ENCODE measurements around the gene HTR1D. TPM values are rescaled to one million over a fixed set of nuclear protein-coding genes. Genes with fewer than 3 reads are reported as not detected.
A peak's percentile ranks its signal among the peaks of the same experiment; 100 is the strongest.

The HTR1D gene
- total and polyA plus RNA-seq, 8 donors: 0.07 to 0.26 (median 0.16) TPM

DNA sequence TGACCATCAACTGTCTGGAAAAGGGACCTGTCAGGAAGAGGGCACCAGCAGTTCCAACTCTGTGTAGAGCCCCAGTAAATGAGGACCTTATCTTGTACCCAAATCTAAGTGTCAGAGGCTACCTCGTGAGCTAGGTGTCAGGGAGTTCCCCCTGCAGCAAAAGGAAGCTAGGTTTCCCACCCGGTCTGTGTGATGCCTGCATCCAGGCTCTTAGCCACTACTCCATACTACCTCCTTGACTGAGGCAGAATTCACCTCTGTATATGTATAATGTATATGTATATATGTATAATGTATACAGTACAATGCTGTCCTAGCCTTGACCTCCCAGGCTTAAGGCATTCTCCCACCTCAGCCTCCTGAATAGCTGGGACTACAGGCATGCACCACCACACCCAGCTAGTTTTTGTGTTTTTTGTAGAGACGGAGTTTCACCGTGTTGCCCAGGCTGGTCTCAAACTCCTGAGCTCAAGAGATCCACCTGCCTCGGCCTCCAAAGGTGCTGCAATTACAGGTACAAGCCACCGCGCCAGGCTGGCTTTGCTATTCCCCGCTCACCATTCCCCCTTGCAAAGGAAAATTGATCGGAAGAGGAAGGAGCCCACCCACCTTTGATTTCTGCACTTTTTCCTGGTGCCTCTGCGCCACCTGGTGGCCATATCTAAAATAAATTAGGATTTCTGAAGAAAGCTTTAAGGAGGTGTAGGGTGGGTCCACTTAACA lies 32.9 kb downstream of the HTR1D start:
- peak; percentile 72 for ATAC-seq
- Histone ChIP-seq H3K36me3 (no peaks in the 10 kb centered on the region), H3K4me3 (no peak overlapping the region), H3K9me3 (no peaks in the 10 kb centered on the region), H3K27me3 (no peaks in the 10 kb centered on the region), H3K4me1 (peaks cover 0 to 7% of the 10 kb centered on the region in 2 donors), H3K27ac (no peak overlapping the region)
- intact Hi-C loops (cut with DNase I): loop anchor here in 1 of 2 donors (2.0 to 10.0 kb wide), 2 partner anchors 86 to 210 kb away; partner anchors contain the start of gene LACTBL1
- DNase-seq: peak in 1 of 4 donors; percentile 58
- TF ChIP-seq, protein P1, sequence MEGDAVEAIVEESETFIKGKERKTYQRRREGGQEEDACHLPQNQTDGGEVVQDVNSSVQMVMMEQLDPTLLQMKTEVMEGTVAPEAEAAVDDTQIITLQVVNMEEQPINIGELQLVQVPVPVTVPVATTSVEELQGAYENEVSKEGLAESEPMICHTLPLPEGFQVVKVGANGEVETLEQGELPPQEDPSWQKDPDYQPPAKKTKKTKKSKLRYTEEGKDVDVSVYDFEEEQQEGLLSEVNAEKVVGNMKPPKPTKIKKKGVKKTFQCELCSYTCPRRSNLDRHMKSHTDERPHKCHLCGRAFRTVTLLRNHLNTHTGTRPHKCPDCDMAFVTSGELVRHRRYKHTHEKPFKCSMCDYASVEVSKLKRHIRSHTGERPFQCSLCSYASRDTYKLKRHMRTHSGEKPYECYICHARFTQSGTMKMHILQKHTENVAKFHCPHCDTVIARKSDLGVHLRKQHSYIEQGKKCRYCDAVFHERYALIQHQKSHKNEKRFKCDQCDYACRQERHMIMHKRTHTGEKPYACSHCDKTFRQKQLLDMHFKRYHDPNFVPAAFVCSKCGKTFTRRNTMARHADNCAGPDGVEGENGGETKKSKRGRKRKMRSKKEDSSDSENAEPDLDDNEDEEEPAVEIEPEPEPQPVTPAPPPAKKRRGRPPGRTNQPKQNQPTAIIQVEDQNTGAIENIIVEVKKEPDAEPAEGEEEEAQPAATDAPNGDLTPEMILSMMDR (IDR thresholded peaks at IDR 0.05): peak; percentile 60 to 88

DNA sequence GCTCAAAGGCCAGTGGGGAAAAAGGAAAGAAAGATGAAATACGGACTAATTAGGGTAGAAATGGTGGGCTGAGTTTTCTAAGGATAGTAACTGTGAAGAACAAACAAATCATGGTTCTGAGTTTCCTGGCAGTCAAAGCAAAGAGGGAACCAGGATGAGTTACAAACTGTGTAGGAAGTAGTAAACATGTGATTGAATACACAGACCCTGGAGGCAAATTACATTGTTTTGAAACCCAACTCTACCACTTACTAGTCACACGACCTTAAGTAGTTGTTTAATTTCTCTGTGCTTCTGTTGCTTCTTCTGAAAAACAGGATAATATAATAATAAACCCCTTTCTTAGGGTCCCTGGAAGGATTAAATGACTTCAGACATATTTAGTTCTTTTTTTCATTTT lies 37.4 kb downstream of the HTR1D start:
- Histone ChIP-seq H3K36me3 (no peaks in the 10 kb centered on the region), H3K27me3 (peaks cover 0 to 30% of the 10 kb centered on the region in 2 donors), H3K4me3 (no peak overlapping the region), H3K9me3 (no peaks in the 10 kb centered on the region), H3K27ac (no peak overlapping the region), H3K4me1 (peaks cover 5 to 32% of the 10 kb centered on the region in 2 donors)
- TF ChIP-seq, protein P1 (IDR thresholded peaks at IDR 0.05): no peak
- ATAC-seq: no peak
- intact Hi-C loops (cut with DNase I): loop anchor here in 1 of 2 donors (10.0 kb wide), 1 partner anchor 205 kb away; the partner anchor contains the start of gene LACTBL1
- no peak for DNase-seq

DNA sequence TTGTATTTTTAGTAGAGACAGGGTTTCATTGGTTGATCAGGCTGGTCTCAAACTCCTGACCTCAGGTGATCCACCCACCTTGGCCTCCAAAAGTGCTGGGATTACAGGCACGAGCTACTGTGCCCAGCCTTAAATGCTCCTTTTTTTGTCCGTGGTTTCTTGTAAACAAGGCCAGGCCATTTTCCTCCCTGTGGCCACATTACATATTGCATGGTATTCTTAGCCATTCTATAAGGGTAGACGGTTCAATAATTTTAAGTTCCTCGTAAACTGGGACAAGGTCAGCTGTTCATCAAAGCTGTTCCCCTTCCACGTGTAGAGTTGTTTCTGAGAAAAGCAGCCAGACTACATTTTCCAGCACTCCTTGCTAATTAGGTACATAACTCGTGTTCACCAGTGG lies 38.4 kb downstream of the HTR1D start:
- Histone ChIP-seq H3K4me1 (peaks cover 5 to 24% of the 10 kb centered on the region in 2 donors), H3K36me3 (no peaks in the 10 kb centered on the region), H3K9me3 (no peaks in the 10 kb centered on the region), H3K27me3 (peaks cover 0 to 30% of the 10 kb centered on the region in 2 donors), H3K27ac (no peak overlapping the region), H3K4me3 (no peak overlapping the region)
- no peak for ATAC-seq
- no peak for DNase-seq
- TF ChIP-seq, protein P1 (IDR thresholded peaks at IDR 0.05): no peak
- intact Hi-C loops (cut with DNase I): no loop called here

DNA sequence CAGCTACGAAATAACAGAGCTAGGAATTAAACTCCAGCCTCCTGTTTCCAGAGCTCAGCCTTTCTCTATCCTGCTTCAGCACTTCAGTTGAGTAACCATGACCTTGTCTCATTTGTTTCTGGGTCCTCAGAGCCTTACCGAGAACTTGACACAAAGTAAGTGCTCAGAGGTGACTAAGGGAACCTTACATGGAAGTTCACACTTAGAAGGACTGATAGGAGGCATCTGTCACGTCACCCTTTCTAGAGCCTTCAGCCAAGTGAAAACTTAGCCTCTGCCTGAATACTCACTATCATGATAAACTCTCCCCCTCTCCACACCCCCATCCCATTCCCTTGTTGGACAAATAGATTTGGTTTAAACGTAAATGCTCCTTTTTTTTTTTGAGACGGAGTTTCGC lies 38.9 kb downstream of the HTR1D start:
- H3K9me3 ChIP-seq: no peaks in the 10 kb centered on the region
- DNase-seq: no peak
- intact Hi-C loops (cut with DNase I): no loop called here
- H3K27ac ChIP-seq: peak overlapping the region; percentile 78 to 82
- H3K4me1 ChIP-seq: peaks cover 5 to 24% of the 10 kb centered on the region in 2 donors
- H3K4me3 ChIP-seq: no peak overlapping the region
- H3K36me3 ChIP-seq: no peaks in the 10 kb centered on the region
- ATAC-seq: no peak
- TF ChIP-seq, protein P1 (IDR thresholded peaks at IDR 0.05): no peak
- peaks cover 0 to 30% of the 10 kb centered on the region in 2 donors for H3K27me3 ChIP-seq
